ENCODE measurements around the gene DNM2.

- TF ChIP-seq POLR2A (IDR thresholded peaks at IDR 0.05; ENCODE audit: low read depth, low read length) (peak; percentile 31; the same call in 1 of the 2 replicates), POLR2AphosphoS5 (IDR thresholded peaks at IDR 0.05; ENCODE audit: low read depth, low read length) (peak; percentile 48; the same call in 1 of the 2 replicates), TAF1 (IDR thresholded peaks at IDR 0.05; ENCODE audit: borderline replicate concordance, low read depth, low read length) (no peak)
Measured at GRCh38 chr19:10692673-10693264, 25.1 kb upstream of the DNM2 start.

Data from GM12892 (cell line).